GM03348 (cell line): Measurements from ENCODE around the gene DCST2.
A peak's percentile ranks its signal among the peaks of the same experiment; 100 is the strongest.

Experiments used
- DNase-seq: peaks from one replicate; pipeline ENCODE4 v3.0.0; 2012; ENCODE audit warnings: low spot score

Gene DCST2

DNA sequence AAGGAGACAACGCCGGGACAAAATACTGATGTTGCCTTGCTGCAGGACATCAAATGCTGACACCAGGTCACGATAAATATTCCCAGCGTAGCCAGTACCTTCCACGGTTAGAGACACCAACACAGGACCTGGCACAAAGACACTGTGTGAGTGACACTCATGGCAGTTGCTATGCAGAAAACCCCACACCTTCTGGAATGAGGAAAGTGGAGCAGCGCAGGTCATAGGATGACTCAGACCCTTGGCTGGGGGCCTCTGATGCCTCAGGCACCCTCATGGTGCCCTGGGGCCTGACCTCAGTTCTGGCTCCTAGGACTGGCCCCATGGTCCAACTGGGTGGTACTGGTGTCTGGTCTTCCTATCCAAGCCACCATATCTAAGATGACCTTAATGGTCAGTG lies 7.0 kb downstream of the DCST2 start:
- DNase-seq, result no peak

GRCh38 chr1:155026154-155026553 lies 7.4 kb downstream of the DCST2 start:
- DNase-seq, result no peak

DNA sequence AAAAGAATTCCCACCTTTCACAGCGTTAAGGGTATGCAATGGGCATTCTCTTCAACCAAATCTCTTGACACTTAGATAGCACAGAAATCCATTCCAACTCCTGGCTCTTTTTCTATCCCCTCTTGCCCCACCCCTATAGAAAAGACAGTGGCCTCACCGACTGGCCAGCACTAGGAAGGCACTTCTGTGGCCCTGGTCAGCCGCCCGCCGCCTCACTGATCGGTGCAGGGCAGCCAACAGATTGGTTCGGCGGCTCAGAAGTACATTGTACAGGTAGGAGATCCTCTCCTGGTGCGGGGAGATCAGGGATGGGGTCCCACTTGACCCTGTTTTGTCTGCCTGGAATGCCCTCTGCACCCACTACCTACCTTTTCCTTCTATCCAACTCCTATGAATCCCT lies 9.3 kb downstream of the DCST2 start:
- DNase-seq, result no peak

DNA sequence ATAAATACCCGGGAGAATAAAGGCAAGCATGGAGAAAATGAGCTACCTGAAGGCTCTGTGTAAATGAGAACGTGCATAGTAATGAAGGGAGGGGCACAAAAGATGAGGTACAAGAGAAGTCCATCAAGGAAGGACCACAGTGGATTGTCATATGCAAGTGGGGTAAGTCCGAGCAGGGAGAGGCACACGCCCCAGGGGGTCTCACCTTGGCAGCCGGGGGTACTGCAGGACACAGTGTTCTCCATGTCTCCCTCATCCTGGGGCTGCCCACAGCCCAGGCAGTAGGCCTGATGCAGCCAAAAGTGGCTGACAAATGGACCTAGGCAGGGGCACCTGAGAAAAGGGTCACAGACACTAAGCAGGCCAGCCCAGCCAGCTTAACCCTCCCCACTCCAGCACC lies 10.0 kb downstream of the DCST2 start:
- DNase-seq, result no peak

GRCh38 chr1:155022927-155023236 lies 10.7 kb downstream of the DCST2 start:
- DNase-seq, result no peak

DNA sequence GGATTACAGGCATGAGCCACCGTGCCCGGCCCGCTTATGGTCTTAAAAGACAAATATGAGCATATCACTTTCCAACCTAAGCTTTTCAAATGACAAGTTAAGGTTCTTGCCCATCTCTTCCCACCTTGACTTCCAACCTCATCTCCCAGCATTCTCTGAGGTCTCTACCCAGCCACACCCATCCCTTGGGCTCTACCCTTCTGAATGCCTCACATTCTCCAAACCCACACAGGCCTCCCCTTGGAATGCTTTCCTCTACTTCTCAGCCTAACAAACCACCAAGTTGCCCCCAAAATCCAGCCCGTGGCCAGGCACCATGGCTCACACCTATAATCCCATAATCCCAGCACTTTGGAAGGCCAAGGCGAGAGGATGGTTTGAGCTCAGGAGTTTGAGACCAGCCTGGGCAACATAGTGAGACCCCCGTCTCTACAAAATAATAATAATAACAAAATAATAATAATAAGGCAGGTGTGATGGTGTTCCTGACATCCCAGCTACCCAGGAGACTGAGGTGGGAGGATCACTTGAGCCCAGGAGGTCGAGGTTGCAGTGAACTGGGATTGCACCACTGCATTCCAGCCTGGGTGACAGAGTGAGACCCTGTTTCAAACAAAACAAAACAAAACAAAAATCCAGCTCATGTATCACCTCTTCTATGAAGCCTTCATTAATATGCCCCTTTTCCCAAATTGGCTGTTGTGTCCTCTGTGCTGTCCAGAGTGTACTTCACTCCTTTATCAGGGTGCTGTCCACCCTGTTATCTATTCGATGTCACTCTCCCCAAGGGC lies 11.2 kb downstream of the DCST2 start:
- peak; percentile 34 for DNase-seq

GRCh38 chr1:155019377-155020245 lies 14.0 kb downstream of the DCST2 start:
- no peak for DNase-seq

GRCh38 chr1:155018617-155019348 lies 14.8 kb downstream of the DCST2 start:
- no peak for DNase-seq

DNA sequence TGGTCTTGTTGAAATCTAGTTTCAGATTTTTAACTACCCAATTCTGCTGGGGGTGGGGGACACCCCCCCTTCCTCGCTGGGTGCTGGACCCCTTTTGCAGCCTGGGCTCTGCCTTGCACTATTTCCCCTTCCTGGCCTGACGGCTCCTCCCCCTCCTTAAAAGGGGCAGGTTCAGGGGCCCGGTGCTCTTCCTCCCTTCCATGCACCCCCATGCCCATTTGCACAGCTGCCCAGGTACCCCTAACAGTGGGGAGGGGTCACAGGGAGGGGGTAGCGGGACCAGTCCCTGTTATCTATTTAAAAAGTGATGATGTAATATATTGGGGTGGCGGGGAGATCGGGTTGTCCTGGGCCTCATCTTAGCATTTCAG lies 15.7 kb downstream of the DCST2 start:
- DNase-seq, result no peak

GRCh38 chr1:155017041-155017945 lies 16.3 kb downstream of the DCST2 start:
- peak; percentile 93 for DNase-seq

- no peak for DNase-seq
These were observed 17.2 kb downstream of the DCST2 start for GRCh38 chr1:155016231-155016831.

- no peak for DNase-seq
These were observed 17.9 kb downstream of the DCST2 start for GRCh38 chr1:155015527-155016230.

GRCh38 chr1:155014709-155015508 lies 18.7 kb downstream of the DCST2 start:
- DNase-seq, result no peak

DNA sequence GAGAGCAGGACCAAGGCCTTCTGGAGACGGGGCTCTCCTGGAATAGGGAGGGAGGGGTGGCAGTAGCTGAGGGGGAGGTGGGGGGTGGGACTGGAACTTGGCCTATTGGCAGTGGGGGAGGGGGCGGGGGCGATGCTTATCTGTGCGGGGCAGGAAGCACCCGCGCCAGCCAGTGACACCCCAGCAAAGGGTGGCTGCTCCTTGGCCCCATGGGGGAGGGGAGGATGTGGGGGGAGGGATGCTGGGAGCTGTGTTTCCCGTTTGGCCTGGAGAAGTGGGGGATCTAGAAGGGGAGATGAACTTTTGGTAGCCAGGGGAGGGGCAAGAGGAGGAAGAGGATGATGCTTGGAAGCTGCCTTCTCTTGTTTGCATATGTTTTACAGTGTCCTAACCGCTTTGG lies 19.9 kb downstream of the DCST2 start:
- no peak for DNase-seq

GRCh38 chr1:155012776-155013602 lies 20.6 kb downstream of the DCST2 start:
- no peak for DNase-seq

GRCh38 chr1:155012026-155012546 lies 21.5 kb downstream of the DCST2 start:
- peak; percentile 59 for DNase-seq

DNA sequence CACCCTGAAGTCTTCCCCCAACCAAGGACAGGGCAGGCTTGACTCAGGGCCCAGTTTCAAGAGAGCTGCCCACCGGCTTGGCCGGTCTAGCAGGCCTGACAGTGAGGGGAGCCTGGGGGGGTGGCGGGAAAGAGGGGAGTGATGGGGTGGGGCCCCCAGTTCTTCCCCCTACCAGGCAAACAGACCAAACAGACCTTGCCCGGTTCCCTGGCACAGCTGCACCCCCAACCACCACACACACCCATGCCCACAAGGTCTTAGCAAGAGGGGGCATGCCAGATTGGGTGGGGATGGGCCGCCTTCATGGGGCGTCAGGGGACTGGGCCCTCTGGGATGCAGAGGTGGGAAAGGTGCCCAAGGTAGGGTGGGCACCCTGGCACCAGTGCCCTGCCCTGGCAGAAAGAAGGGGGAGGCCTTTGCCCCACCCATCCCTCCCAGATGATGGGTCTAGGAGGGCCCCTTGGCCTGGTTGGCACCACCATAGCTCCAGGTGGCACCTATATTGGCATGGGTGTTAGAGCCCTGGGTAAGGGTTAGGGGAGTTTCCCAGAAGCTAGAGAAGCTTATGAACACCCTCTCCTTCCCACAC lies 22.1 kb downstream of the DCST2 start:
- DNase-seq, result no peak

DNA sequence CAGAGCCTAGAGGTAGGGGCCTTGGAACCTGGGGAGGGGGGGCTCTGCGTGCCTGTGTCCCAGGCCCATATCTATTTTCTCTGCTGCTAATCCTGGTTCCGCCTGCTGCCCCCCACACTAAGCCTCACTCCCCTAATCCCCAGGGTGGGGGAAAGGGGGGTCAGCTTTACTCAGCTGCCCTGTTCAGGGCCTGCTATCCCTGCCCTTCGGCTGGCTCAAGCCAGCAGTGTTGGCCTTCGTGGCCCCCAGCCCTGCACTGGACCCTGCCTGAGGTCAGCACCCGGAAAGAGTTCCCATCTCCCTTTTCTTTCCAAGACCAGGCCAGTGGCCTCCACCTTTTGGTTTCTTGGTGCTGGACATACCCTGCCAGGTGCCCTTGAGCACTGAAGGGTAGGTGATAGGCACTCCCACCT lies 22.6 kb downstream of the DCST2 start:
- DNase-seq, result no peak
